Lung (tissue), 12 donors: ENCODE results near the gene KHDC3L. TPM values are rescaled to one million over a fixed set of nuclear protein-coding genes. Genes with fewer than 3 reads are reported as not detected.

ENCODE experiments used
- ATAC-seq: fragments of 200-7000 bp; cut with Tn5 transposase; one replicate; pipeline ENCODE4 v1.9.1; 2020; ENCODE audit warnings: moderate number of reproducible peaks; ENCODE audit not compliant: insufficient read depth, low FRiP score
- DNase-seq, 3 donors: peaks; one replicate each; pipeline ENCODE4 v3.0.0-alpha.2; 2013 to 2017
- H3K27ac ChIP-seq, 2 donors: one replicate each; pipeline ENCODE4 v1.5.1; 2013; ENCODE audit warnings: mild to moderate bottlenecking in 2 of 2, moderate library complexity in 2 of 2, control low read depth in 1 of 2, inconsistent platforms in 1 of 2, low read depth in 1 of 2, low read length in 1 of 2
- H3K27me3 ChIP-seq, 3 donors: one replicate each; pipeline ENCODE4 v1.5.1; 2013; ENCODE audit warnings: low read length in 2 of 3; ENCODE audit not compliant: control insufficient read depth in 3 of 3, insufficient read depth in 3 of 3
- H3K36me3 ChIP-seq, 4 donors: one replicate each; pipeline ENCODE4 v1.5.1; 2013; ENCODE audit warnings: low read length in 4 of 4, mild to moderate bottlenecking in 1 of 4, moderate library complexity in 1 of 4; ENCODE audit not compliant: control insufficient read depth in 4 of 4, insufficient read depth in 4 of 4
- H3K4me1 ChIP-seq, 5 donors: one replicate each; pipeline ENCODE4 v1.5.1; 2013; ENCODE audit warnings: low read length in 5 of 5, mild to moderate bottlenecking in 2 of 5, moderate library complexity in 1 of 5; ENCODE audit not compliant: control insufficient read depth in 5 of 5, insufficient read depth in 5 of 5
- H3K4me3 ChIP-seq: one replicate; pipeline ENCODE4 v1.5.1; 2013; ENCODE audit warnings: mild to moderate bottlenecking, control low read depth, moderate library complexity
- H3K9ac ChIP-seq, 2 donors: one replicate each; pipeline ENCODE4 v1.5.1; 2013; ENCODE audit warnings: low read length in 2 of 2, control low read depth in 1 of 2; ENCODE audit not compliant: insufficient read depth in 1 of 2
- H3K9me3 ChIP-seq, 4 donors: one replicate each; pipeline ENCODE4 v1.5.1; 2013; ENCODE audit warnings: low read length in 3 of 4, mild to moderate bottlenecking in 1 of 4, moderate library complexity in 1 of 4; ENCODE audit not compliant: control insufficient read depth in 4 of 4, insufficient read depth in 3 of 4
- WGBS, 2 donors: extraction: QIAGEN DNeasy Blood & Tissue Kit; methylation state at CpG; one replicate each; pipeline ENCODE4 v1.1.7; 2013; 5-methylcytosine and 5-hydroxymethylcytosine counted together
- polyA plus RNA-seq, 2 donors: library from polyadenylated mRNA; stranded (reverse); fragments of 200-250 nt; gene quantifications; one replicate each; pipeline ENCODE4 v1.2.1, GENCODE V29; 2013
- total RNA-seq, 2 donors: library from RNA; depleted of rRNA in 1 of 2; stranded (reverse); fragments of >200 nt in 1 of 2; gene quantifications; one replicate each; pipeline ENCODE4 v1.2.1, GENCODE V29; 2014 to 2021
- TF ChIP-seq, protein P1 (sequence below): IDR thresholded peaks from 2 replicates; pipeline ENCODE4 v1.5.1; 2012; ENCODE audit warnings: mild to moderate bottlenecking; ENCODE audit errors: control extremely low read depth, extremely low read depth
- donor health status: control.
- donor health status: control.
- donor health status: Bipolar disorder and iron deficiency.
- donor health status: healthy.
- donor health status: DM: yes; HTN: yes; CAD: no.

Gene KHDC3L
- total and polyA plus RNA-seq, 4 donors, result not detected

DNA sequence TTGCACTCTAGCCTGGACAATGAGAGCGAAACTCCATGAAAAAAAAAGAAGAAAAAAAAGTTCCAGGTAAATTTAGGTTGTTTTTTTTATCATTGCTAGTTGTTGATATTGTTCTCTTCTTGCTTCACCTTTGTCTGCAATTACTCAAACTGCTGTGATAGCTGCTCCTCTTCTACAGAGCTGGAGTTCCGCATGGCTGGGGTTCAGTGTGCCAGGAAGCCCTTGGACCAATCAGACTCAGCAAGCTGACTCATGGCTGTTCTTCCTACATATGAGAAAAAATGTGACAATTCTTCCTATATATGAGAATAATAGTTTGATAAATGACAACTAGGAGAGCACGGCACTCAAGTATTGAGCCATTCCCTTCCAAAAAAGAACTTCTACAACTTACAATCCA is 36.8 kb upstream of the KHDC3L start:
- no peak overlapping the region for H3K27ac ChIP-seq
- no peaks in the 10 kb centered on the region for H3K36me3 ChIP-seq
- no peaks in the 10 kb centered on the region for H3K27me3 ChIP-seq
- TF ChIP-seq, protein P1, sequence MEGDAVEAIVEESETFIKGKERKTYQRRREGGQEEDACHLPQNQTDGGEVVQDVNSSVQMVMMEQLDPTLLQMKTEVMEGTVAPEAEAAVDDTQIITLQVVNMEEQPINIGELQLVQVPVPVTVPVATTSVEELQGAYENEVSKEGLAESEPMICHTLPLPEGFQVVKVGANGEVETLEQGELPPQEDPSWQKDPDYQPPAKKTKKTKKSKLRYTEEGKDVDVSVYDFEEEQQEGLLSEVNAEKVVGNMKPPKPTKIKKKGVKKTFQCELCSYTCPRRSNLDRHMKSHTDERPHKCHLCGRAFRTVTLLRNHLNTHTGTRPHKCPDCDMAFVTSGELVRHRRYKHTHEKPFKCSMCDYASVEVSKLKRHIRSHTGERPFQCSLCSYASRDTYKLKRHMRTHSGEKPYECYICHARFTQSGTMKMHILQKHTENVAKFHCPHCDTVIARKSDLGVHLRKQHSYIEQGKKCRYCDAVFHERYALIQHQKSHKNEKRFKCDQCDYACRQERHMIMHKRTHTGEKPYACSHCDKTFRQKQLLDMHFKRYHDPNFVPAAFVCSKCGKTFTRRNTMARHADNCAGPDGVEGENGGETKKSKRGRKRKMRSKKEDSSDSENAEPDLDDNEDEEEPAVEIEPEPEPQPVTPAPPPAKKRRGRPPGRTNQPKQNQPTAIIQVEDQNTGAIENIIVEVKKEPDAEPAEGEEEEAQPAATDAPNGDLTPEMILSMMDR, result no peak
- peaks cover 0 to 4% (median 0%) of the 10 kb centered on the region in 4 donors for H3K9me3 ChIP-seq
- DNase-seq (no peak), ATAC-seq (no peak)
- H3K9ac ChIP-seq, result no peak overlapping the region
- 84 to 88% methylated on average over 3 of the region's 3 CpGs for WGBS, 2 donors
- H3K4me1 ChIP-seq, result no peaks in the 10 kb centered on the region
- no peak overlapping the region for H3K4me3 ChIP-seq

DNA sequence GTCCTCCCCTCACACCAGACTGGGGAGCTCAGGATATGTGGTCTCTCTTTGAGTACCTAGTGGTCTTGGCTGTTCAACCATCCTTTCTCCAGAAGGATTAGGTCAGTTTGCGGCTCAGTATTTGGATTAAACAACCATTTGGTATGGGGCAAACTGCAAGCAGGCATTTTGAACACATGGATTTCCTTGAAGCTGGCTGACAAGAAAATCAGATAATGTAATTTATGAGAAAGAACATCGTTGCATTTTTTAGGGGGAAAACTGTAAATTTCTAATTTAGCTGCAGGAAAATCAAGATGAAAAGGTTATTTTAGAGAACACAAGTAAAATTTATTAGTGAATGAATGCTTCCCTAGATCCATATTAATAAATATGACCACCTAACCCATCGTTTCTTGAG is 33.7 kb upstream of the KHDC3L start:
- Histone ChIP-seq H3K9ac (no peak overlapping the region), H3K27me3 (no peaks in the 10 kb centered on the region), H3K4me3 (no peak overlapping the region), H3K27ac (no peak overlapping the region), H3K36me3 (no peaks in the 10 kb centered on the region), H3K9me3 (no peaks in the 10 kb centered on the region), H3K4me1 (no peaks in the 10 kb centered on the region)
- DNase-seq, result no peak
- ATAC-seq, result no peak
- TF ChIP-seq, protein P1, result no peak
- WGBS, 2 donors, result 67 to 70% methylated on average over 3 of the region's 3 CpGs

DNA sequence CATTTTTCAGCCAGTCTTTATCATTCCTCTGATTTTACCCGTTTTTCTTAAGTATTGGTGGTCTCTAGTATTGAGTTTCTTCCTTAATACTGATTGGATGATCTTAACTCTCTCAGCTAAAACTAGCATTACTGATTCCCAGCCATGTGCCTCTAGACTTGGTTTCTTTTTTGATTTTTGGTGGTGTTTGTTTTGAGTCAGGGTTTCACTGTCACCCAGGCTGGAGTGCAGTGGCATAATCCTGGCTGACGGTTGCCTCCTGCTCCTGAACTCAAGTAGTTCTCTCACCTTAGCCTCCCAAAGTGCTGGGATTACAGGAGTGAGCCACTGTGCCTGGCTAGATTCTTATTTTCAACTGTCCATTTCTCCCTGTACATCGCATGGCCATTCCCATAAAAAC is 33.3 kb upstream of the KHDC3L start:
- H3K36me3 ChIP-seq, result no peaks in the 10 kb centered on the region
- no peak overlapping the region for H3K4me3 ChIP-seq
- DNase-seq, result no peak
- H3K9ac ChIP-seq, result no peak overlapping the region
- H3K27ac ChIP-seq, result no peak overlapping the region
- H3K27me3 ChIP-seq, result no peaks in the 10 kb centered on the region
- H3K9me3 ChIP-seq, result no peaks in the 10 kb centered on the region
- TF ChIP-seq, protein P1, result no peak
- H3K4me1 ChIP-seq, result no peaks in the 10 kb centered on the region
- WGBS, 2 donors, result 67 to 76% methylated on average over 3 of the region's 3 CpGs
- ATAC-seq, result no peak

DNA sequence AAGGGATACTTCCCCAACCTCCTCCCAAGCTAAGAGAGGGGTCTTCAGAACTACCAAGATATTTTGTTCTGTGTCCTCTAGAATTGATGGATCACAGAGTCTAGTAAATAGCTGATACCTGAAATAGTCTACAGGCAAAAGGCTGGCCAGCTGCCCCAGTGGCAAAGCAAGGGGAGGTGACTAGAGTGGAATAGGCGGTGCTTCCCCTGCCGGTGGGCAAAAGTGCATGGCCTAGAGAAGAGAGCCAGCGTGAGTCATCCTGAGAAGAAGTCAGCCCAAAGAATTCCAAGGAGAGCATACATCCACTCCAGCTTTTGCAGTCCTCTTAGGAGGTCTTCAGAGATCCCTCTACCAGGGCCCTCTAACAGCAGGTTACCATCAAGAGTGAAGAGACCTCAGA is 23.1 kb upstream of the KHDC3L start:
- DNase-seq (no peak), ATAC-seq (no peak)
- Histone ChIP-seq H3K4me3 (no peak overlapping the region), H3K27me3 (no peaks in the 10 kb centered on the region), H3K27ac (no peak overlapping the region), H3K4me1 (peaks cover 0 to 9% (median 0%) of the 10 kb centered on the region in 5 donors), H3K36me3 (no peaks in the 10 kb centered on the region), H3K9me3 (no peaks in the 10 kb centered on the region), H3K9ac (no peak overlapping the region)
- WGBS, 2 donors, result 65 to 78% methylated on average over 3 of the region's 3 CpGs
- TF ChIP-seq, protein P1, result no peak
